HuH-7.5 (cell line): ENCODE data around the gene PRDM16.

Experiments
- DNase-seq: peaks from one replicate; pipeline ENCODE4 v3.0.0; 2011; ENCODE audit warnings: low spot score

PRDM16 gene

DNA sequence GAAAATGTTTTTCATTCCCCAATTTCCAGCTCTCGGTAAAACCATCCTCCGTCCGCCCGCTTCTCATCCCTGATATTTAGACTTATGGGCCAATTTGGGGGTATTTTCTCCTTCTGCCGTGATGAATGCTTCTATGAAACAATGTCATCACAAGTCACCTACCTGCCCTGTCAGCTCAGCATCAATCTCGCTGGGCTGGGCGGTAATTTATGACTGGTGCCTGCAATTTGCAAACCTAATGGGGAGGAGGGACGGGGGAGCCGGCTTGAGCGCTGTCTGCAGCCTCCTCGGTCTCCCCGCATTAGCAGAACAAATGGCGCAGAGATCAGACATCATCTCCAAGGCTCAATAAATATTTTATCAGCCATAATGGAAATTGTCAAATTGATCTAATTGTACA is 72.1 kb downstream of the PRDM16 start:
- DNase-seq = no peak

GRCh38 chr1:3141836-3142235 is 72.8 kb downstream of the PRDM16 start:
- DNase-seq = no peak

- no peak for DNase-seq
Measured at GRCh38 chr1:3142236-3142635, 73.2 kb downstream of the PRDM16 start.

DNA sequence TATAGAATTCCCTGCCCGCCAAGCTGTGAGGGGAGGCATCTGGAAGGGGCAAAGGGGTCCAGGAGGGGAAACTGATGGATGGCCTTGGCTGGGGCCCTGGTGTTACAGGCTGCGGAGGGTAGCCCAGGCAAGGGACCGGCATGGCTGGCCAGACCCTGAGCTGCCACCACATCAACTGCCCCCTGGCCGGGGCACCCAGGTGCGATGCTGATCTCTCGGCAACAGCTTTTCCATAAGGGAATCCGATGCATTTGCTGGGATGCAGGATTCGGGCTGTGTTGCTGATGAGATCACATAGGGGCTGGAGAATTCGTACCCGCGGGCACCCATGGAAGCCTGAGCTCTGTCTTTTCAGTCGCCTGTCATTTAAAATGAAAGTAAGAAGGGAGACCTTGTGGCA is 73.7 kb downstream of the PRDM16 start:
- DNase-seq = no peak

DNA sequence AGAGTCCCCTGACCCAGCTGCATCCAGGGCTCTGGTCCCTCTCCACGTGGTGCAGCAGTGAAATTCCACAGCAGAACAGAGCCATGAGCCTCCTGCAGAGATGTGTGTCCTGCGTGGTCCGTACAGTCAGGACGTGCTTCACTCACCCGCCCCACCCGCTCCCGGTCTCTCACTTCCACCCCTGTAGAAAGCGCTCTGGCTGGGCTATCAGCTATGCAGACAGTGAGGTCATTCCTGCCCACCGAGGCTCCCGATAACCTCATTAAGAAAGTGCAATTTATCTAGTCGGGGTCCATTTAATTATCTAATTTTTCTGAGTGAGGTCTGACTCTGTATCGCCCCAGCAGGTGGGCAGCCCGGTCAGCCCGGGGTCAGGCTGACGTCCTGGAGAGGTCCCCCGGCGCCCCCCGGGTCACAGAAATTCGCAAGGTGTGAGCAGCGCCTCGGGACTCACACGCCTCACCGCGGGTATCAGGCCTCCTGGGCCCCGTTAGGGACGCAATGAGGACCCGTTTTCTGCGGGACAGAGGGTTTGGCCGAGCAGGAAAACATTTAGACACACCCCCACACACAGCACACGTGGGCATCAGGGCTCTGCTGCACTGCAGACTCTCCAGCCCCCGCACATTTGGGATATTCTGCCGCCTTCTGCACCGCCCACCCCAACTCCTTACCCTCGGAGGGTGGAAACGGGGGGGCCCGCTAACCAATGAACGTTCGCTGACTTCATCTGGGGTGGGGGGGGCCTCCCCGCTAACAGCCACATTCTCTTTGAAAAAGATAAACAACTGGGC is 76.7 kb downstream of the PRDM16 start:
- no peak for DNase-seq

GRCh38 chr1:3146458-3146857 is 77.5 kb downstream of the PRDM16 start:
- no peak for DNase-seq

DNA sequence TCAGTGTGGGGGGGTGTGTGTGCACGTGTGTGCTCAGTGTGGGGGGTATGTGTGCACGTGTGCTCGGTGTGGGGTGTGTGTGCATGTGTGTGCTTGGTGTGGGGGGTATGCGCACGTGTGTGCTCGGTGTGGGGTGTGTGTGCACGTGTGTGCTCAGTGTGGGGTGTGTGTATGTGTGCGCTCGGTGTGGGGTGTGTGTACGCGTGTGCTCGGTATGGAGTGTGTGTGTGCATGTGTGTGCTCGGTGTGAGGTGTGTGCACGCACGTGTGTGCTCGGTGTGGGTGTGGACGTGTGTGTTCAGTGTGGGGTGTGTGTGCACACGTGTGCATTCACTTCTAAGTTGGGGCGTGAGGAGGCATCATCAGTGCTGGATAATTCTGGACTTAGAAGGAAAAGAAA is 77.9 kb downstream of the PRDM16 start:
- no peak for DNase-seq

- no peak for DNase-seq
Measured at GRCh38 chr1:3148171-3148570, 79.2 kb downstream of the PRDM16 start.

GRCh38 chr1:3149277-3149676 is 80.3 kb downstream of the PRDM16 start:
- no peak for DNase-seq

GRCh38 chr1:3151456-3151855 is 82.5 kb downstream of the PRDM16 start:
- no peak for DNase-seq

- no peak for DNase-seq
Measured at GRCh38 chr1:3152143-3152542, 83.1 kb downstream of the PRDM16 start.

GRCh38 chr1:3153197-3153596 is 84.2 kb downstream of the PRDM16 start:
- no peak for DNase-seq

- DNase-seq = no peak
Measured at GRCh38 chr1:3153902-3154795, 85.1 kb downstream of the PRDM16 start.

DNA sequence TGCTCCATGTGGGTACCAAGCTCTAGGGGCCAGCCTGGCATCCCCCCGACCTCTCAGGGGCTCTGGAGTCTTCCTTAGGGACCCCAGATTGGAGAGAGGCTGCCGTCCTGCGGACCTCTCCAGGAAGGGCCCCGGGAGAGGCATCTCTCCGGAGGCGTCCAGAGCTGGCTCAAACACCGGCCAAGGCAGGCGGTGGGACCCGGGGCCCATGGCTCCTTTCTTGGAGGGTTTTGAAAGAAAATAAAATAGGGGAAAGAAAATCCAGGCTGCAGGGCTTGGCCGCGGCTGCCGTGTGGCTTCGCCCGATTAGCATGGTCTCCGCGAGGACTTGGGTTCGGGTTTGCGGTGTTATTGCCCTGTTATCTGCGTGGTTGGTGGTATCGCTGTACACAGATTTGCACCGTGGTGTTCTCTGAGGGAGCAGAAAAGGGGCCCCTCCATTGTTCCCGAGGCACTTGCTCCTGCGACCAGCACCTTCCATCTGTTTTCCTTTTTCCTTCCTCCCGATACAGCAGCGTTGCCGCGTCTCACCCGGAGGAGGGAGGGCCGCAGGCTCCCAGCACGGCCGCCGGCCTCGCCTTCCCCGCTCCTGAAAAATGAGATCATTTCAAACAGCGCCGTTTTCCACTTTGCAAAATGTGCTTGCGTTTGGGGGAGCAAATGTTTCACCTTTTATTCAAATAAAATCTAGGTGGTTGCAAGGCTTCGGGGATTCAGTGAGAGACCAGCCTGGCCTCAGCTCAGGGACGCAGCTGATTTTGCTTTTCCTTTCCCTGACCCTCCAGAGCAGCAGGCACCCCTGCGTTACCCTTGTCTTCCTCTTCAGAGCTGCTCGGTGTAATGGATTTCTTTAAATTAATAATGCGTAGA is 86.3 kb downstream of the PRDM16 start:
- no peak for DNase-seq

DNA sequence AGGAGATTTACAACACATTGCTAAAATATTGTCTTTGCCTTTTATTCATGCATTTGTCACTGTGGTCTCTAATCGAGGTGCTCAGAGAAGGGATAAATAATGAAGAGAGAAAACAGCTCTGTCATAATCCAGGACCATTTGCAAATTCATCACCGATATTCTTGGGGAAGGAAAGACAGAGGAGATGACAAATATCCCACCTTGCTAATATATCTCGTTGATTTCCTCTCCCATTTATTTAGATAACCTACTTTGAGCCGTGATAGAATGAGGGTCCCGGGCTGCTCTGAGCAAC is 86.9 kb downstream of the PRDM16 start:
- DNase-seq = no peak

- DNase-seq = no peak
Measured at GRCh38 chr1:3156936-3157335, 87.9 kb downstream of the PRDM16 start.

GRCh38 chr1:3158347-3158746 is 89.3 kb downstream of the PRDM16 start:
- DNase-seq = no peak

- no peak for DNase-seq
Measured at GRCh38 chr1:3159121-3159520, 90.1 kb downstream of the PRDM16 start.

DNA sequence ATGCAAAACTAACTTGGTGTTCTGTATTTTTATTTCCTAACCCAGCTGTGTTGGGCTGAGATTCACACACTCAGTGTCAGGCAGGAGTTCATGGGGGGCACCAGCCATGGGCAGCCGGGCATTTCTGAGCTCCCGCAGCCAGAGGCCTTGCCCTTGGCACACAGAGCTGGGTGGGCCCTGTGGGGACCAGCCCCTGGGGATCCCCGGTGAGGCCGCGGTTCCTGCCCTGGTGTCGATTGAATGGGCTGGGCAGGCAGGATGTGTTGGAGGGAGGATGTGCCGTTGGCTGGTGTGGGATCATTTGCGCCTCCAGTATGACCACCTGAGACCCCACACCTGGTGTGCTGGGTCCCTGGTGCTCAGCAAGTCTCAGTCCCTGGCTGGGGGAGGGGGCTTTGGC is 91.0 kb downstream of the PRDM16 start:
- DNase-seq = no peak

DNA sequence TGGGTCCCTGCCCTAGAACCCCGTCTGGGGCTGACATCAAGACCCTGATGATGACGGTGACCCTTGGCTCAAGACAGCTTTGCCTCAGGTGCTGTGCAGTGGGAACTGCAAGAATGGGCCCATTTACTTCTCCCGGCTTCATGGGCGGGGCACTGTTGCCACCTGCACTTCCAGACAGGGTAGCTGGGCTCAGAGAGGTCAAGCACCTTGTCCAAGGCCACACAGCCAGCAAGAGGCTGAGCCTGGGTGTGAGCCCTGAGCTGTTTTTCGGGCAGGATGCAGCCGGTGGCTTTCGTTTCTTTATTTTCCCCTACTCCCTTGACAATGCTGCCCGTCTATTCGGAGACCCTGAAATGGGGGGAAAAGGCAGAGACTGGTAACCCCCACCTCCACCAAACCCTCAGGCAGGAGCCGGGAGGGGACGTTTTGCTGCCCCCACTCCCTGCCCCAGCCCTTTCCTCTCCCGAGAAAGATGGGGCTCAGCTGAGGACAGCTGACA is 91.7 kb downstream of the PRDM16 start:
- DNase-seq = no peak

- no peak for DNase-seq
Measured at GRCh38 chr1:3161176-3161840, 92.3 kb downstream of the PRDM16 start.
